PC-3 (cell line): ENCODE data around the gene DHH.

Source experiments
- EZH2 ChIP-seq: fragments of 300-600 bp; sonication (generic); IDR thresholded peaks from one replicate; pipeline ENCODE4 v1.6.1; 2017; ENCODE audit warnings: antibody characterized with exemption, mild to moderate bottlenecking, low read length; ENCODE audit not compliant: unreplicated experiment
- EZH2phosphoT487 ChIP-seq: fragments of 300-600 bp; sonication (generic); IDR thresholded peaks from 2 replicates; pipeline ENCODE4 v1.6.1; 2018; ENCODE audit warnings: mild to moderate bottlenecking, antibody characterized with exemption, low read length, borderline replicate concordance
- TF ChIP-seq, protein P1 (sequence below): fragments of 300-600 bp; sonication (generic); conservative IDR thresholded peaks from 2 replicates; pipeline ENCODE4 v1.5.1; 2017; ENCODE audit warnings: antibody characterized with exemption, low read depth, mild to moderate bottlenecking, low read length

DNA sequence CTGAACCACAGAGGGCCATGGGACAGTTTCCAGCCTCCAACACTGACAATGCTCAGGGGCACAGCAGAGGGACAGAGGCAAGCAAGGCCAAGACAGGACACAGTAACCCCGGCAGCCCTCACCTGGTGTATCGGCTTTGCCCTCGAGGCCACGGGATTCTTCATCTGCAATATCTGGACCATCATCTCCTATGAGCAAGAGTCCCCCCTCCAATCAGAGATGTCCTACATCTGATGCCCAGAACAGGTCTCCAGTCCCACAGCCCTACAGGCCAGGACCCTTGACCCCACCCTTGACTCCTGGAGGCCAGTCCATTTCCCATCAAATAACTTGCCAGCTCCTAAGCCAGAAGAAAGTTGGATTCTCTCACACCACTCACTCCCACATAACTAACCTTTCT lies 51.4 kb downstream of the DHH start:
- TF ChIP-seq, protein P1, sequence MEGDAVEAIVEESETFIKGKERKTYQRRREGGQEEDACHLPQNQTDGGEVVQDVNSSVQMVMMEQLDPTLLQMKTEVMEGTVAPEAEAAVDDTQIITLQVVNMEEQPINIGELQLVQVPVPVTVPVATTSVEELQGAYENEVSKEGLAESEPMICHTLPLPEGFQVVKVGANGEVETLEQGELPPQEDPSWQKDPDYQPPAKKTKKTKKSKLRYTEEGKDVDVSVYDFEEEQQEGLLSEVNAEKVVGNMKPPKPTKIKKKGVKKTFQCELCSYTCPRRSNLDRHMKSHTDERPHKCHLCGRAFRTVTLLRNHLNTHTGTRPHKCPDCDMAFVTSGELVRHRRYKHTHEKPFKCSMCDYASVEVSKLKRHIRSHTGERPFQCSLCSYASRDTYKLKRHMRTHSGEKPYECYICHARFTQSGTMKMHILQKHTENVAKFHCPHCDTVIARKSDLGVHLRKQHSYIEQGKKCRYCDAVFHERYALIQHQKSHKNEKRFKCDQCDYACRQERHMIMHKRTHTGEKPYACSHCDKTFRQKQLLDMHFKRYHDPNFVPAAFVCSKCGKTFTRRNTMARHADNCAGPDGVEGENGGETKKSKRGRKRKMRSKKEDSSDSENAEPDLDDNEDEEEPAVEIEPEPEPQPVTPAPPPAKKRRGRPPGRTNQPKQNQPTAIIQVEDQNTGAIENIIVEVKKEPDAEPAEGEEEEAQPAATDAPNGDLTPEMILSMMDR, result no peak
- TF ChIP-seq EZH2, result no peak
- no peak for TF ChIP-seq EZH2phosphoT487
